Fibroblast of skin of left quadriceps (primary cell): ENCODE data around the gene CCDC81.
A peak's percentile ranks its signal among the peaks of the same experiment; 100 is the strongest.

Experiments
- DNase-seq, 2 experiments: peaks; one replicate each; pipeline ENCODE4 v3.0.0-alpha.2; 2013; ENCODE audit warnings: low read depth in 2 of 2

Gene CCDC81

GRCh38 chr11:86440843-86441242 lies 66.2 kb downstream of the CCDC81 start:
- DNase-seq, result no peak

DNA sequence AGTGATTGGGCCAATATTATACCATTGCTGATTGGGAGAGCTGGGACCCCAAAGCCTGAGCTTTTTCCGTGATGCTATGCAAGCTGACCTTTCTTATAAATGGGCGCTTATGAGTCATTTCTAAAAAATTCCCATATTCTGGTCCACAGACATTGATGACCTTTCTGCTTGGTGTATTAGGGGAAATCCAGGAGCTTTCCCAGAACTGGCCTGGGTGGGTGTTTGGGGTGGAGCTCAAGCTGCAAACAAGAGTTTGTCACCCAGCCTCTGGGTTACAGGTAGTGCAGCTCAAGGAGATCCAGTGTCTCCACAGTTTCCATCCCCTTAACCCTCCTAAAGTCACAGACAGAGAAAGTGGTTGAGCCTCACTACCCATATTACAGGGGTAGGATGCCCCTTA lies 67.7 kb downstream of the CCDC81 start:
- DNase-seq, result no peak

DNA sequence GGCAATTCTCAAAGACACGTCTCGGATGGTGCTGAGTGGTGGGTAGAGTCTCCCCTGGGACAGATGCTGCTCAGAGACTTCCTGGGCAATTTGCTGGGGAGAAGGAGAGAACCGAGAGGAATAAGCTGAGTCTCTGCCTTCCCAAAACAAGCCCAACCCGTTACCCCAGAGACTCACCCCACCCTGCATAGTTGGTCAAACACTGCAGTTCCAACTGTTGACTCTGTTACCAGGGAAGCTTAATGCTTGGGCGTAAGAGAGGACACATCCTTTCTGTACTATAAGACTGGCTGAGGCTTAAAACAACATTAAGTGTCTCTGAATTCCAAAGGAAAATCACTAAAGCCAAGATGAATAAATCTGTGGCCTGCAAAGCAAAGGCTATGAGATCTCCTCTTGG lies 68.1 kb downstream of the CCDC81 start:
- DNase-seq, result no peak

DNA sequence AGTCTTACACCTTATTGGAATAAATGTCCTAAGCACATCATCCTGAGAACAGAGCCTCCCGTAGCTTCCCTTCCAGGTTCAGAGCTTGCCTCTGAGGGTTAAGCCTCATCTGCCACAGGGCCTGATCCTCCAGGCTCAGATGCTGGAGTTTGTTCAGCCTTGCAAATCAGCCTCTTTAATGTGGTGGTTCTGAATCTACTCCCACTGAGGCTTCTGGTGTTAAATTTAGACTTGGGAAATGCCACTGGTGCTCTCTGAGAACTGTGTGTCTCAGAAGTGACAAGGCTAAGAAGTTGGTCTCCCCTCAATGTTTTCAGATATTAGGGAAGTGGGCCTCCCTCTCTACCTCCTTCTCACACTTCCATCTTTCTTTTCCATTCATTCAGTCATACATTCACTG lies 68.7 kb downstream of the CCDC81 start:
- no peak for DNase-seq

DNA sequence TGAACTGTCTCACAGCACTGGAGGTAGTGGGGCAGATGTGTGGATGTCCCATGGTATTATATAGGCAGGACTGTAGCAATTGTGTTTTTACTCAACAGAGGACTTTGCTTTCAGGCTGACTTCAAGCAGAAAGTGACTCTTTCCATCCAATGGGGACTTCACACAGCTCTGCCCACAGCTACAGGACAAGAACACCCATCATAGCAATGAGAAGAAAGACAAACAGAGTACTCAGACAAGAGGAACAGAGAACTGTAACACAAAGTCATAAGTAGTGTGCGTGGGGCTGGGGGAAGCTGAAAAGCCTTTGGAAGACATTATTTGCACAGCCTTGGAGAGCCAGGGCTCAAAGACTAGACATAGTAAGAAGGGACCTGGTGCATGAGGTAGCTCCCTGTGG lies 70.3 kb downstream of the CCDC81 start:
- no peak for DNase-seq

DNA sequence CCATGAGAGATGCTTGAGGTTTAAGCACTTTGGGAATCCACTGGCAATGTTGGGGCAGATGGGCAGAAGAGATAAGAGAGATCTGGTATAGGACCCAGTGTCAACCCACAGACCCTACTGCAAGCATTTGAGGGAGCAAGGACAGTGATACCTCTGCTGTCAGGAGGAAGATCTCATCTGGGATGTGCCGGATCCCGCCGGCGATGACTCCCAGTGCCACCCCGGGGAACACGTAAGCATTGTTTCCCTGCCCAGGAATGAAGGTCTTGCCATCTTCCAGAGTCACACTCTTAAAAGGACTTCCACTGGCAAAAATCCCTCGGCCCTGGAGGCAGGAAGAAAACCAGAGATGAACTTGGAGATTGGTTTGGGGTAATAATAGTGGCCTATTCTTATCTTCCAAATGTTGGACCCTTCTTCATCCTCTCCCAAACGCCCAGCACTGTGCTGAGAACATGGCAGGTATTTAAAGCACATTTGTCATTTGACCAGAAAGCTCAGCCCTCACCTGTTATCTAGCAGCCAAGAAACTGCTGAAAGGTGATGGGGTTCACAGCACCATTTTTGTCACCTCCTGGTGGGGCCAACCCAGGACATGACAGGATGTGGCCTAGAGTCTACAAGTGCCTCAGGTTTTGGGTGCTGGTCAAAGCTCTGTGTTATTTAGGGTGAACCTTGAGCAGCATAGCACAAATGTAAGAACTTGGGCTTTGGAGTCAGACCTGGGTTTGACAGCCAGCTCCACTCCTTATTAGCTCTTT lies 71.7 kb downstream of the CCDC81 start:
- no peak for DNase-seq

GRCh38 chr11:86446924-86447285 lies 72.2 kb downstream of the CCDC81 start:
- DNase-seq, result no peak

- DNase-seq, result no peak
Observed at GRCh38 chr11:86447763-86448480, 73.2 kb downstream of the CCDC81 start.

DNA sequence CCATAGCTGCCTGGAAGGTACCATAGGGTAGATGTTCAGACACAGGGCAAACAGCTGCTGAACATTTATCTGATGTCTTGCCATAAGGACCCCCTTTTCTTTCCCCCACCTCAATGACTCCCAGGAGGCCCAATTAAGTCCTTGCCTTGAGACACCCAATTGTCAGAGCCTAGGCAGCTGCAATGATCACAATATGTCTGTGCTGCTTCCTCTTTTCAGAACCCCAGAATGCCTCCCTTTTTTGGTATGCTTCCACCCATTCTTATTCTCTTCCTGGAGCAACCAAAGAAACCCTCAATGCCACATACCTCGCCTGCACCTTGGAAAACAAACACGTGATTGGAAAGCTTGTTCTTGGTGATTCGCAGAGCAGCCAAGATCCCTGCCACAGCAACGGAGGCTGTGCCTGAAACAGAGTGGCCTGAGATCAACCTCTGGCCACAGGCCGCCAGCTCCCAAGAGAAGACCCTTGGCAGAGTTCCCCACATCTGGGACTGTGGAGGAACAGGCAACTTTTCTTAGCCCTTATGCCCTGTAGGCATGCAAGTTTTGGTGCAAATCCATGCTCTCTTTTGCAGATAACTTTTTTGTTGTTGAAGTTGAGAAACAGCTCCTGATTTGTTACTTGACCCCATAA lies 75.4 kb downstream of the CCDC81 start:
- DNase-seq, result no peak

DNA sequence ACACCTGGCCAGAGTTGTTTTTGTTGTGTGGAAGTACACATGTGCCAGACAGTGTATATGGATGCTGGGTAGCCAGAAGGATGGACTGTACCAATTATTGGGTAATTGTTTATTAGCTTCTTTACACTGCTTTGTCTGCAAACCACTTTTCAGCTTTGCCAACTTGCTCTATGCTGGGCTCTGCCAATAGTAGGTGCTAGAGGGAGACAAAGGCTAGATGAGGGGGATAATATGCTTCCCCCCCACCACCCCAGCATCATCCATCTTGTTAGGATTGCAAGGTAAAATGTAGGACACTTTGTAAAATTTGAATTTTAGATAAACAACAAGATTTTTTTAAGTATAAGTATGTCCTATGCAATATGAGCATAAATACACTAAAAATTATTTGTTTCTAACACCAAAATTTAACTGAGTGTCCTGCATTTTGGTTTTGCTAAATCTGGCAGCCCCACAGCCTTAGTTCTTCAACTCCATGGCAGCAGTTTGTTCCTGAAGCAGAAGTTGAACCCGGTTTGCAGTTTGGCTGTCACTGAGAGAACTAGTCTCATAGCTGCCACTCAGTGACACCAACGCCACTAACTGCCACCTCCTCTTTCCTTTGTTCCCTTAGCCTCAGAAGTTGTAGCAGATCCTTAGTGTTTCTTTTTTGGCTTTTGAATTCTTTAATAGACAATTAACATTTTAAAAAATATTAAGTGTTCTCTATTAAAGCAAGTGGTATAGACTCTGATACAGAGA lies 78.8 kb downstream of the CCDC81 start:
- DNase-seq, result no peak

DNA sequence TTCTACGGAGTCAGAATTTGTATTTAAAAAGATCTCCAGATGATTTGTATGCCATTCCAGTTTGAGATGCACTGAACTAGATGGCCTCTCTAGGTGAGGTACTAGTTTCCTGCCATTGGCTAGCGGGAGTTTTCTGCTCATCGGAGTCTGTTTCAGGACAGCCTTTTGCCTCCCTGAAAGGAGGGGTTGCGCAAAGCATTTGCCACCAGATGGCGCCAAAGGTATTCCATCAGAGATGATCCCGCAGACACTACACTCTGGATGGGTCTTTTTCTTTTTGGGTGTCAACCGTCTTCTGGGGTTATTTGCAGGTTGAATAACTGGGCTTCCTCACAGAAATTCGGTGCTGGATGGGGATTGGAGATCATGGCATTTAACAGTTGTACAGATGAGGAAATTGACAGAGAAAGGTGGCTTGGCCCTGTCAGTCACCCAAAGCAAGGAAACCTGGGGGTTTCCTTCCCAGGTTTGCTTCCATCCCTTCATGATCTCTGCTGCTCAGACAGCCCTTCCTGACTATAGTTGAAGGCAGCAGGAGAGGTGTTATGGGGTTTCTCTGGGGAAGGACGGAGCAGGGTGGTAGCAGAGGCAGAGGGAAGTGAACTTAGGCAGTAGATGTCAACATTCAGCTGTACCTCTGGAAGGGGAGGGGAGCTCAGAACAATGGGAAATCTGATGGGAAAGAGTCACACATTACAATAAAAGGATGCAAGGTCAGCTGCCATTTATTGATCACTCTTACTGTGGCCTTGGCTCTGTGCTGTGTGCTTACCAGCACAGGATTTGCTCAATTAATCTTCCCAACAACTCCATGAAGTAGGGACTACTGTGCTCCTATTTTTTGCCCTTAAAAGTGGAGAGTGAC lies 81.6 kb downstream of the CCDC81 start:
- peak; percentile 65 to 67 for DNase-seq

- no peak for DNase-seq
Observed at GRCh38 chr11:86458294-86459001, 83.8 kb downstream of the CCDC81 start.

GRCh38 chr11:86459002-86459385 lies 84.3 kb downstream of the CCDC81 start:
- DNase-seq, result no peak

DNA sequence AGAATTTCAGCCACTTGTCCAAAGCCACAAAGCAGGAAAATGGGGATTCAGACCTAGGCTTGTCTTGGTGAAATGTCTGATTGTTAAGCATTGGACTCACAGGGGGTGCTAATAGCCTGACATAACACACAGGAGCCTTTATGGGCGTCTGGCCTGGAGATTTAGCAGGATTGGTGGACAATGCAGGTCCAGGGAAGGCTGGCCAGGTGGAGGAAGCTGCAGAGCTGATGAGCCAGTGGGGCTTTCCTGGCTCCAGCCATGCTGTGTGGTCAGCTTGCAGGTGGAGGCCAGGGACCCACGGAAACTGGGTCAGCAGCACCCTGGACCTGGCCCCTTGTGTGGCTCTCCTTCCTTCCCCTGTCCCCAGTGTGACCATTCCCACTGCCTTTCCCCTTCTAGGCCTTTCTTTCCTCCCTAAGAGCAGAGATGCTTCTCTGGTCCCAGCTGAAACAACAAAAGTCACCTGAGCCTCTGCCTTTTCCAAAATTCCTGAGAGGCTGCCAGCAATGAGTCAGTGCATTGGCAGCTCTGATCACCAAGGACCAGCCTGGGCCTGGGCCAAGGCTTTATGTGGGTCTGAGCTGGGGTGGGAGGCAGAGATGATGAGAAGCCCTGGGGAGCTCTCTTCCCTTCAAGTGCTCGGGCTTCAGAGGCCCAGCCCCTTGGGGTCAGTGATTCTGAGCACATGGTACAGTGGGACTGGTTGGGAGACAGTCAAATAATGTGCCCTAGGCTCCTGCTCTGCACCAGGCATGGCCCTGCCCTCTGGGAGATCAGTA lies 85.2 kb downstream of the CCDC81 start:
- DNase-seq, result peak; percentile 87 to 90

DNA sequence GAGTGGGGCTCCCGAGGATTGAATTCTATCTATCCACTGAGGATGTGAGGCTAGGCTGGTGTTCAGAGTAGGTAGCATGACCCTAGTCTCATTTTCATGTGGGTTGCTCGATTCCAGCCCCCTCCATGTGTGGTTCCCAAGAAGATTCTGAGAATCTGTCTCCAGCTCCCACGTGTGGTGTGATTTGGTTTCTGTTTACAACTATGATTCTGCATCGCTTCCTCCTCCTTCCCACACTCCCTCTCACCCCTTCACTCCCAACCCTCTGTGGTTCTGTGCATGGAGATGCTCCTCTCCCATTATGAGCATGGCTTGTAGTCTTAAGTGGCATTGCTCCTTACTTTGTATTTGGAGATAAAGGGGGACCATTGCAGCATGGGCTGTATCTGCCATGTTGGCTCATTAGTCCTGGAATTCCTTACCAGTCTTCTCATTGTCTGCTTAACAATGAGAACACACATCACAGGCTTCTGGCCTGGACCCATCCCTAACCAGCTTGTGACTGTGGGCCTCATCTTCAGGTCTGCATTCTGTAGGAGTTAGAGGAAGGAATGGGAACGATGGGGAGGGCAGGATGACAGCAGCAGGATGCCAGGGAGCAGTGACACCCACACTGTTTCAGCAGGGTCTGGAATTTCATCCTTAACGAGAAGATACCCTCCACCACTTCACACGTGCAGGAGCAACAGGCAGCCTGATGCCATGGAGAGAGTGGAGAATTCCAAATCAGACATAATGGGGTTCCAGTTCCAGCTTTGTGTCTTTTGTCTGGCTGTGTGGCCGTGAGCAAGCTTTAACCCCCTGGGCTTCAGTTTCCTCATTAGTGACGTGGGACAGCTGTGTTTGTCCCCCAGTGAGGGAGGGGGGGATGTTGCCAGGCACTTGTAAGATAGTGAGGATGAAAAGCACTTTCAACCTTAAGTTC lies 86.0 kb downstream of the CCDC81 start:
- DNase-seq, result no peak

DNA sequence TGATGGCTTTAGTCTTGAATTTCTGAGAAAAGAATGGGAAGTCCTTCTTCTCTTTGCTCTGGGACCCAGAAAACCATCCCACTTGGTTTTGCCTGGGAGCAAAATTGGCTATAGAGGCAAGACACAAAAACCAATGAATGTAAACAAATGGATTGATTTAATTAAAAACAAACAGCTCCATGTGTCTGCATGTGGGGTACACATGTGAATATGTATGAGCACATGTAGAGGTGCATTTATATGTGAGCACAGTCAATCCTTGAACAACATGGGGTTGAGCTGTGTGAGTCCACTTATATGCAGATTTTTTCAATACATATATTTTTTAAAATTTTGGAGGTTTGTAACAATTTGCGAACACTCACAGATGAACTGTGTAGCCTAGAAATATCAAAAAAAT lies 87.2 kb downstream of the CCDC81 start:
- no peak for DNase-seq

DNA sequence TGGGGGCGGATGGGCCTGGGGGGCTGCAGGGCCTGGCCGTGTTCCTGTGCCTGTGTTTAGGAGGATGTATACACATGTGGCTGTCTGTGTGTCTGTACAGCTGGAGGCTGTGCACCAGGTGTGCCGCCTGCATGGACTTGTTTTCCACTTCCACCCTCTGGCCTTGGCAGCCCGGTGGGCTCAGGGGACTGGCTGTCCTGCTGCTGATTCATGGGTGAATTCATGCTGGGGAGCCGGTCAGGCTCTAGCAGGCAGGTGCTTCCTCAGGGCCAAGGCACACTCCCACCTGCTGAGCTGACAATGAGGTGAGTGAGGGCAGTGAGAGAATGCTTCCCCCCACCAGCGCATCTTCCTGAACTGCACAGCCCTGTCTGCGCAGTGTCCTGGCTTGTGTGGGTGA lies 88.4 kb downstream of the CCDC81 start:
- DNase-seq, result no peak

DNA sequence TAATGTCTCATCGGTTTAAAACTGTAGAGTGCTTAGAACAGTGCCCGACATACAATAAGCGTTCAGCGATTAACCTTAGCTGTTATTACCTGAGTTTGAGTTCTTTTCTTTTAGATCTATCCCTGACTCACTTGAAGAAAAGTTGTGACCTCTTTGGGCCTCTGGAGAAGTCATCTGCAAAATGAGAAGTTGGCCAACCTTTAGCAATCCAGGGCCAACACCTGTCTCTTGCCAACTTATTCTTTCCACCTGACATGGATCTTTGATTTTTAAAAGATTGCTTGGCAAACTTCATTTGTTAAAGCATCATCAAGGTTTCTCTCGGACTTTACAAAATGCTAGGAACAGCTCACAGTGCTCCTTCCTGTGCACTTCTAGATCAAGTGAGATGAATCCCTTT lies 89.3 kb downstream of the CCDC81 start:
- no peak for DNase-seq
